K562 (cell line): ENCODE measurements around the gene ARHGAP15. TPM values are rescaled to one million over a fixed set of nuclear protein-coding genes. Genes with fewer than 3 reads are reported as not detected.

Experiments used
- NFE2 ChIP-seq: IDR thresholded peaks from 2 replicates; pipeline ENCODE4 v1.6.1; 2014; ENCODE audit warnings: antibody characterized with exemption, low read depth
- NR2F6 ChIP-seq: fragments of 450-650 bp; formaldehyde crosslinking; IDR thresholded peaks from 2 replicates; pipeline ENCODE4 v1.4.0; 2020; ENCODE audit warnings: mild to moderate bottlenecking
- SAFB ChIP-seq: fragments of 200-400 bp; formaldehyde crosslinking; IDR thresholded peaks from 2 replicates; pipeline ENCODE4 v1.6.1; 2017; ENCODE audit warnings: low read depth, low read length, borderline replicate concordance
- TCF7L2 ChIP-seq: fragments of 150-350 bp; IDR thresholded peaks from 2 replicates; pipeline ENCODE4 v1.6.1; 2016; ENCODE audit warnings: low read depth, mild to moderate bottlenecking, low read length, moderate library complexity
- ZNF280A ChIP-seq: fragments of 450-650 bp; IDR thresholded peaks from 2 replicates; pipeline ENCODE4 v1.6.1; 2018; ENCODE audit warnings: mild to moderate bottlenecking, low read depth; ENCODE audit not compliant: partially characterized antibody
- polyA plus RNA-seq, 8 experiments: library from polyadenylated mRNA; depleted of rRNA in 4 of 8; stranded (reverse) in 5 of 8; unstranded in 3 of 8; fragments of >200 nt; fragmentation: Nextera tagmentation in 2 of 8; fragmentation: Illumina TruSeq in 1 of 8; extraction: Ambion mirVana in 2 of 8; extraction: Trizol in 1 of 8; gene quantifications; 2 replicates each; pipeline versions ENCODE4 v1.2.1 to v1.2.3, GENCODE V29; 2011 to 2014; ENCODE audit warnings: inconsistent platforms in 1 of 8, missing spikeins in 1 of 8
- total RNA-seq, 7 experiments: library from RNA; depleted of rRNA in 6 of 7; stranded (reverse); fragments of >200 nt in 6 of 7; fragmentation: Illumina TruSeq in 2 of 7; extraction: Trizol in 2 of 7; gene quantifications; 2 replicates each; pipeline versions ENCODE4 v1.2.1 to v1.2.3, GENCODE V29; 2011 to 2021; ENCODE audit warnings: low replicate concordance in 1 of 7
- TF ChIP-seq, protein P1 (sequence below): IDR thresholded peaks from 2 replicates; pipeline ENCODE4 v1.6.1; 2014; ENCODE audit warnings: antibody characterized with exemption
- TF ChIP-seq, protein P2 (sequence below): IDR thresholded peaks from 2 replicates; pipeline ENCODE4 v1.6.1; 2011; ENCODE audit not compliant: insufficient read length; ENCODE audit errors: extremely low read depth

The ARHGAP15 gene
- total and polyA plus RNA-seq, 9 of the 15 experiments (the other 6 are each of a cell fraction or from before 2014, with no cell fraction given), result 1.5 to 17.9 (median 7.9) TPM

GRCh38 chr2:143142598-143142997 is 13.4 kb downstream of the ARHGAP15 start (continued):
- TF ChIP-seq, protein P1, sequence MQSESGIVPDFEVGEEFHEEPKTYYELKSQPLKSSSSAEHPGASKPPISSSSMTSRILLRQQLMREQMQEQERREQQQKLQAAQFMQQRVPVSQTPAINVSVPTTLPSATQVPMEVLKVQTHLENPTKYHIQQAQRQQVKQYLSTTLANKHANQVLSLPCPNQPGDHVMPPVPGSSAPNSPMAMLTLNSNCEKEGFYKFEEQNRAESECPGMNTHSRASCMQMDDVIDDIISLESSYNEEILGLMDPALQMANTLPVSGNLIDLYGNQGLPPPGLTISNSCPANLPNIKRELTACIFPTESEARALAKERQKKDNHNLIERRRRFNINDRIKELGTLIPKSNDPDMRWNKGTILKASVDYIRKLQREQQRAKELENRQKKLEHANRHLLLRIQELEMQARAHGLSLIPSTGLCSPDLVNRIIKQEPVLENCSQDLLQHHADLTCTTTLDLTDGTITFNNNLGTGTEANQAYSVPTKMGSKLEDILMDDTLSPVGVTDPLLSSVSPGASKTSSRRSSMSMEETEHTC, result no peak
- TF ChIP-seq ZNF280A (no peak), TCF7L2 (no peak), NR2F6 (no peak), NFE2 (no peak), SAFB (no peak)
- TF ChIP-seq, protein P2, sequence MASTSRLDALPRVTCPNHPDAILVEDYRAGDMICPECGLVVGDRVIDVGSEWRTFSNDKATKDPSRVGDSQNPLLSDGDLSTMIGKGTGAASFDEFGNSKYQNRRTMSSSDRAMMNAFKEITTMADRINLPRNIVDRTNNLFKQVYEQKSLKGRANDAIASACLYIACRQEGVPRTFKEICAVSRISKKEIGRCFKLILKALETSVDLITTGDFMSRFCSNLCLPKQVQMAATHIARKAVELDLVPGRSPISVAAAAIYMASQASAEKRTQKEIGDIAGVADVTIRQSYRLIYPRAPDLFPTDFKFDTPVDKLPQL, result no peak
